Progenitor cell of endocrine pancreas (in vitro differentiated cells): ENCODE measurements around the gene TSSC4. TPM values are rescaled to one million over a fixed set of nuclear protein-coding genes. Genes with fewer than 3 reads are reported as not detected.

Experiments used
- DNase-seq: peaks from one replicate; pipeline ENCODE4 v3.0.0; 2021; ENCODE audit warnings: low spot score; ENCODE audit not compliant: unreplicated experiment
- H3K27ac Mint-ChIP-seq: 2 replicates; pipeline ENCODE4 v1.8.0; 2021; ENCODE audit warnings: mild to moderate bottlenecking, moderate library complexity, mixed read lengths
- H3K27me3 Mint-ChIP-seq: 2 replicates; pipeline ENCODE4 v1.8.0; 2021; ENCODE audit warnings: mixed read lengths
- H3K36me3 Mint-ChIP-seq: 2 replicates; pipeline ENCODE4 v1.8.0; 2022; ENCODE audit warnings: mixed read lengths; ENCODE audit not compliant: insufficient read depth
- H3K4me1 Mint-ChIP-seq: 2 replicates; pipeline ENCODE4 v1.8.0; 2021; ENCODE audit warnings: low read depth, mixed read lengths
- H3K4me3 Mint-ChIP-seq: 2 replicates; pipeline ENCODE4 v1.8.0; 2021; ENCODE audit warnings: low read depth, mild to moderate bottlenecking, moderate library complexity, mixed read lengths
- H3K9me3 Mint-ChIP-seq: 2 replicates; pipeline ENCODE4 v1.8.0; 2021; ENCODE audit warnings: low read depth, mixed read lengths
- CTCF ChIP-seq: fragments of 200-600 bp; sonication (generic); IDR thresholded peaks from one replicate; pipeline ENCODE4 v1.5.0; 2021; ENCODE audit warnings: antibody characterized with exemption, mild to moderate bottlenecking; ENCODE audit not compliant: unreplicated experiment
- total RNA-seq: library from RNA; stranded (reverse); gene quantifications from 2 replicates; pipeline ENCODE4 v1.2.1, GENCODE V29; 2021

The TSSC4 gene
- total RNA-seq, 1 donor from 2014 or later, result 50.2 TPM

GRCh38 chr11:2433106-2433925 lies 32.8 kb downstream of the TSSC4 start:
- Mint-ChIP-seq H3K36me3 (no peaks in the 10 kb centered on the region), H3K27me3 (peaks cover 19% of the 10 kb centered on the region), H3K4me1 (no peaks in the 10 kb centered on the region), H3K9me3 (no peaks in the 10 kb centered on the region), H3K27ac (no peak overlapping the region), H3K4me3 (no peak overlapping the region)
- no peak for TF ChIP-seq CTCF
- no peak for DNase-seq

- no peak for DNase-seq
- Mint-ChIP-seq H3K27me3 (peaks cover 26% of the 10 kb centered on the region), H3K4me3 (no peak overlapping the region), H3K36me3 (no peaks in the 10 kb centered on the region), H3K27ac (no peak overlapping the region), H3K9me3 (no peaks in the 10 kb centered on the region), H3K4me1 (no peaks in the 10 kb centered on the region)
- no peak for TF ChIP-seq CTCF
These were observed 33.5 kb downstream of the TSSC4 start for GRCh38 chr11:2434008-2434407.

GRCh38 chr11:2434506-2435255 lies 34.1 kb downstream of the TSSC4 start:
- H3K27me3 Mint-ChIP-seq, result peaks cover 33% of the 10 kb centered on the region
- H3K9me3 Mint-ChIP-seq, result peaks cover under 1% of the 10 kb centered on the region
- H3K4me1 Mint-ChIP-seq, result no peaks in the 10 kb centered on the region
- H3K4me3 Mint-ChIP-seq, result no peak overlapping the region
- DNase-seq, result no peak
- no peaks in the 10 kb centered on the region for H3K36me3 Mint-ChIP-seq
- TF ChIP-seq CTCF, result no peak
- H3K27ac Mint-ChIP-seq, result no peak overlapping the region

- H3K9me3 Mint-ChIP-seq, result peaks cover 3% of the 10 kb centered on the region
- H3K27ac Mint-ChIP-seq, result no peak overlapping the region
- no peak for TF ChIP-seq CTCF
- no peaks in the 10 kb centered on the region for H3K36me3 Mint-ChIP-seq
- H3K27me3 Mint-ChIP-seq, result peaks cover 38% of the 10 kb centered on the region
- H3K4me3 Mint-ChIP-seq, result no peak overlapping the region
- no peak for DNase-seq
- no peaks in the 10 kb centered on the region for H3K4me1 Mint-ChIP-seq
These were observed 34.9 kb downstream of the TSSC4 start for GRCh38 chr11:2435288-2436012.

GRCh38 chr11:2436013-2436520 lies 35.5 kb downstream of the TSSC4 start:
- H3K4me1 Mint-ChIP-seq, result no peaks in the 10 kb centered on the region
- no peak for DNase-seq
- no peak overlapping the region for H3K4me3 Mint-ChIP-seq
- no peak for TF ChIP-seq CTCF
- no peak overlapping the region for H3K27ac Mint-ChIP-seq
- H3K9me3 Mint-ChIP-seq, result peaks cover 3% of the 10 kb centered on the region
- no peaks in the 10 kb centered on the region for H3K36me3 Mint-ChIP-seq
- peaks cover 44% of the 10 kb centered on the region for H3K27me3 Mint-ChIP-seq
